ENCODE measurements around the gene NLRC4. TPM values are rescaled to one million over a fixed set of nuclear protein-coding genes. Genes with fewer than 3 reads are reported as not detected.

The NLRC4 gene
- total RNA-seq, 4 donors from 2014 or later: 1.5 to 18.9 (median 5.0) TPM

DNA sequence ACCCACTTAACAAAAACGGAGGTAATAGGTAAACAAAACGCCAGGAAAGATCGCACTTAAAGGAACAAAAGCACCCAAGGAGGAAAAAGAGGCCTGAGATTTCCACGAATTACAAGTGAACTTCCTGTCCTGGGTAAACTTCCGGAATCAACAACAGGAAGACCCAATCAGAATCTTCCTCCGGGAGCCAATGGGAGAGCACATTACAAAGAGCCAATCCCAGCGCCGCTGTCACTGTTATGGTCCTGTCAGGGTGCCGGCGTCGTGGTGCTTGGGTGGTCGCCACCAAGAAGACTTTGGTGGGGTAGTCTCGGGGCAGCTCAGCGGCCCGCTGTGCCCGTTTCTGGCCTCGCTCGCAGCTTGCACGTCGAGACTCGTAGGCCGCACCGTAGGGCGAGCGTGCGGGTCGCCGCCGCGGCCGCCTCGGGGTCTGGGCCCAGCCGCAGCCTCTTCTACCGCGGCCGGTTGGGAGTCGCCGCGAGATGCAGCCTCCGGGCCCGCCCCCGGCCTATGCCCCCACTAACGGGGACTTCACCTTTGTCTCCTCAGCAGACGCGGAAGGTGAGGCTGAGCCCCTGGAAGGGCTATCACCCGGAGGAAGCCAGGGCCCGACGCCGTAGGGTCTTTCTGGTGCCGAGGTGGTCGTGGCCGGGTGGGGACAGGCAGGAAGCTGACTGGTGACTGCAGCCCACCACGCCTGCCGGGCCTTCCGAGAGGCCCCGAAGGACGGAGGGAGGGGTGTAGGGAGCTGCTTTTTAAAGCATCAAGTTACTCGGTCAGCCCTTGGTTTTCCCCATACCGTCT, 13.2 kb upstream of the NLRC4 start, which contains the start of gene YIPF4:
TSS of gene YIPF4 (plus strand) at position 231 of the 804 bp plus-strand sequence. CDS start at position 483, 252 bp downstream.
- TF ChIP-seq, protein P1, sequence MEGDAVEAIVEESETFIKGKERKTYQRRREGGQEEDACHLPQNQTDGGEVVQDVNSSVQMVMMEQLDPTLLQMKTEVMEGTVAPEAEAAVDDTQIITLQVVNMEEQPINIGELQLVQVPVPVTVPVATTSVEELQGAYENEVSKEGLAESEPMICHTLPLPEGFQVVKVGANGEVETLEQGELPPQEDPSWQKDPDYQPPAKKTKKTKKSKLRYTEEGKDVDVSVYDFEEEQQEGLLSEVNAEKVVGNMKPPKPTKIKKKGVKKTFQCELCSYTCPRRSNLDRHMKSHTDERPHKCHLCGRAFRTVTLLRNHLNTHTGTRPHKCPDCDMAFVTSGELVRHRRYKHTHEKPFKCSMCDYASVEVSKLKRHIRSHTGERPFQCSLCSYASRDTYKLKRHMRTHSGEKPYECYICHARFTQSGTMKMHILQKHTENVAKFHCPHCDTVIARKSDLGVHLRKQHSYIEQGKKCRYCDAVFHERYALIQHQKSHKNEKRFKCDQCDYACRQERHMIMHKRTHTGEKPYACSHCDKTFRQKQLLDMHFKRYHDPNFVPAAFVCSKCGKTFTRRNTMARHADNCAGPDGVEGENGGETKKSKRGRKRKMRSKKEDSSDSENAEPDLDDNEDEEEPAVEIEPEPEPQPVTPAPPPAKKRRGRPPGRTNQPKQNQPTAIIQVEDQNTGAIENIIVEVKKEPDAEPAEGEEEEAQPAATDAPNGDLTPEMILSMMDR (IDR thresholded peaks at IDR 0.05; ENCODE audit: low read depth): no peak

DNA sequence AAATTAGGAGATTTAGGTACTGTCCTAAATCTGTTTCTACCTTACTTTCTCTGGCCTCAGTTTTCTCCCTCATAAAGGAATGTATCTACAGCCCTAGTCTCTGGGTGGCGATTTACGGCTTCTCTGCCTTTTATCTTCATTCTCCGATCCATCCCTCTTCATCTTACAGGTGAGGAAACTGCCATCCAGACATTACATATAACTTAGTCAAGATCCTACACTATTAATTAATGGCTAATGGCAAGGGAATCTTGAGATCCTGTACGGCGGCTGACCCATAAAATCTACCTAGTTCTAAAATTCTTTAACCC, 12.6 kb upstream of the NLRC4 start:
- TF ChIP-seq, protein P1 (IDR thresholded peaks at IDR 0.05; ENCODE audit: low read depth): no peak

DNA sequence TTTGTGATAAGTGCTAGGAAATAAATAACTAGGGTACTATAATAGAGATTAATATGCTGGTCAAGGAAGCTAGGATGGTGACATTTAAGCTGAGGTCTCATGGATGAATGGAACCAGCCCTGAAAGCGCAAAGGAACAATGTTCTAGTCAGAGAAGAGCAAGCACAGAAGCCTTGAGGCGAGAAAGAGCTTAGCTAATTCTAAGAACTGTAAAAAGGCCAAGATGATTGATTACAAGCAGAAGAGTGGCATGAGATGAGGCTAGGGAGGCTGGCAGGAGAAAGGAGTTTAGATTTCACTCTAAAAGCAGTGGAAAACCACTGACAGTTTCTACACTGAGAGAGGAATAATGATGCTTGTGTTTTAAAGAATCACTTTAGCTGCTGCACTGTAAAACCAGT, 9.6 kb upstream of the NLRC4 start:
- TF ChIP-seq, protein P1 (IDR thresholded peaks at IDR 0.05; ENCODE audit: low read depth): no peak

DNA sequence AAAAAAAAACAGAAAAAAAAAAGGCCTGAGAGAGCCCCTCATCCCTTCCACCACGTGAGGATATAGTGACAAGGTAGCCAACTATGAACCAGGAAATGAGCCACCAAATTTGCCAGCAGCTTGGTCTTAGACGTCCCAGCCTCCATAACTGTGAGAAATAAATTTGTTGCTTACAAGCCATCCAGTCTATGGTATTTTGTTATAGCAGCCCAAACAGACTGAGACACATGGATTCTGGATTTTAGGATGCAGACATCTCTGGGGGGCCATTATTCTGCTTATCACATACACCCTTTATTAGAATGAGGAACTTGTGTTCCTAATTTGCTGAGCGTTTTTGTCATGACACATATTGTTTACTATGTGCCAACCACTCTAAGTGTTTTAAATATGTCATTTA, 7.6 kb upstream of the NLRC4 start:
- TF ChIP-seq, protein P1 (IDR thresholded peaks at IDR 0.05; ENCODE audit: low read depth): no peak

DNA sequence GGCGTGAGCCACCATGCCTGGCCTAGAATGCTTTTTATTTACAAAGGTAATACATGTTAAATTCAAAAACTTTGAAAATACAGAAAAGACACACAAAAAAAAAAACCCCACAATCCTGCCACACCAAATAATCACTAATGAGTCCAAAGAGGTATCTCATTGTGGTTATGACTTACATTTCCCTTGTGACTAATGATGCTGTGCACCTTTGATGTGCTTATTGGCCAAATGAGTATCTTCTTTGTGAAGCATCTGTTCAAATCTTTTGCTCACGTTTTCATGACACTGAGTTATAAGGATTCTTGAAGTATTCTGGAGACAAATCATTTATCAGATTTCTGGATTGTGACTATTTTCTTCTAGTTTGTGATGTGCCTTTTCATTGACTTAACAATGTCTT, 6.4 kb upstream of the NLRC4 start:
- TF ChIP-seq, protein P1 (IDR thresholded peaks at IDR 0.05; ENCODE audit: low read depth): no peak

DNA sequence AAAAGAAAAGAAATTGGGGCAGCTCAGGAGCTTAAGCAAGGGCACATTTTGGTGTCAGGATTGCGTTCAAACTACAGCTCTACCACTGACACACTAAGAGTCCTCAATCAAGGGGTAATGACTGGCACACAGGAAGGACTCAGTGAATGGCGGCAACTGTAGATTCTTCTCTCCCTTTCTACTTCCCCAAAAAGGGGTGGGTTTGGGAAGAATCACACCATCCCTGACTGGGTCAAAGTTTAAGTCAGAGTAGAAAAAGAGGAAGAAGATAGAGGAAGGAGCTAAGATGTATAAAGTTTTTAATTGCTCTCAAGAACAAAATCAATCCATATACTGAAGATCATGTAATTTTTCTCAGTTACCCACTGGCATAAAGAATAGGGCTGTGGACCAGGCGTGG, 2.6 kb downstream of the NLRC4 start:
- TF ChIP-seq, protein P1 (IDR thresholded peaks at IDR 0.05; ENCODE audit: low read depth): no peak

DNA sequence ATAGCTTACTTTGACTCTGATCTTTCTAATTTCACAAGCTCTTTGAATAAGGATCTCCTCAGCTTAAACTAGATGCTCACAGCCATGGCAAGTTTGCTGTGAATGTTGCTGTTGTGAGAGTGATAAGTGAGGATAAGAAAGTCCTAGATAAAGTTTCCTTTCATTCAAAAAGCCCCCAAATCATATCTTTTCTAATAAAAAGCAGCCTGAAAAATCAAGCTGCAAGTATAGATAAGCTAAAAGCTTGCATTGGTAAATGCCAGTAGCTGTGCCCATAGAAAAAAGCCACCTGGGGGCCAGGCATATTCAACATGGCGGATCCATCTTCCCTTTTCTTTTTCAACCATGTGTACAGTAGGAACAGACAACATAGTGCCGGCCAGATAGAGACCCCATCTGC, 4.3 kb downstream of the NLRC4 start:
- TF ChIP-seq, protein P1 (IDR thresholded peaks at IDR 0.05; ENCODE audit: low read depth): no peak
